HepG2 (cell line): Measurements from ENCODE around the gene STX4. TPM values are rescaled to one million over a fixed set of nuclear protein-coding genes. Genes with fewer than 3 reads are reported as not detected.

Source experiments
- ARNT ChIP-seq: fragments of 450-650 bp; IDR thresholded peaks from 2 replicates; pipeline ENCODE4 v1.6.1; 2017
- ESRRA ChIP-seq: sonication (generic); formaldehyde crosslinking; IDR thresholded peaks from 2 replicates; pipeline ENCODE4 v1.5.1; 2020; ENCODE audit warnings: mild to moderate bottlenecking, low read depth, missing genetic modification reagents
- HBP1 ChIP-seq: IDR thresholded peaks from 2 replicates; pipeline ENCODE4 v1.6.1; 2016; ENCODE audit warnings: low read depth, control low read depth
- HDAC1 ChIP-seq: sonication (generic); formaldehyde crosslinking; IDR thresholded peaks from 2 replicates; pipeline ENCODE4 v1.5.1; 2020; ENCODE audit warnings: mild to moderate bottlenecking, missing genetic modification reagents
- MED8 ChIP-seq: sonication (generic); formaldehyde crosslinking; IDR thresholded peaks from 2 replicates; pipeline ENCODE4 v1.8.1; 2023; ENCODE audit warnings: mild to moderate bottlenecking, missing genetic modification reagents; ENCODE audit not compliant: insufficient replicate concordance
- MXD3 ChIP-seq: IDR thresholded peaks from 2 replicates; pipeline ENCODE4 v1.6.1; 2016; ENCODE audit warnings: mild to moderate bottlenecking, missing biosample characterization, missing genetic modification reagents
- NR3C1 ChIP-seq: sonication (generic); formaldehyde crosslinking; IDR thresholded peaks from 2 replicates; pipeline ENCODE4 v1.4.0; 2020; ENCODE audit warnings: missing genetic modification reagents
- PHF20 ChIP-seq: sonication (generic); formaldehyde crosslinking; IDR thresholded peaks from 2 replicates; pipeline ENCODE4 v1.5.0; 2020; ENCODE audit warnings: mild to moderate bottlenecking, missing genetic modification reagents
- PRDM15 ChIP-seq: sonication (generic); formaldehyde crosslinking; IDR thresholded peaks from 2 replicates; pipeline ENCODE4 v1.4.0; 2020; ENCODE audit warnings: missing genetic modification reagents
- SATB2 ChIP-seq: sonication (generic); formaldehyde crosslinking; IDR thresholded peaks from 2 replicates; pipeline ENCODE4 v1.5.0; 2020; ENCODE audit warnings: missing genetic modification reagents
- SUZ12 ChIP-seq: fragments of 150-350 bp; IDR thresholded peaks from 2 replicates; pipeline ENCODE4 v1.6.1; 2014; ENCODE audit warnings: low read depth, low read length
- ZNF101 ChIP-seq: sonication (generic); formaldehyde crosslinking; IDR thresholded peaks from 2 replicates; pipeline ENCODE4 v1.4.0; 2020; ENCODE audit warnings: mild to moderate bottlenecking, low read depth, missing genetic modification reagents, borderline replicate concordance
- ZNF207 ChIP-seq: fragments of 450-650 bp; IDR thresholded peaks from 2 replicates; pipeline ENCODE4 v1.6.1; 2016; ENCODE audit warnings: antibody characterized with exemption, borderline replicate concordance
- ZNF552 ChIP-seq: sonication (generic); formaldehyde crosslinking; IDR thresholded peaks from 2 replicates; pipeline ENCODE4 v1.9.0; 2022; ENCODE audit warnings: missing genetic modification reagents, mild to moderate bottlenecking, borderline replicate concordance
- ZNF598 ChIP-seq: sonication (generic); formaldehyde crosslinking; IDR thresholded peaks from 2 replicates; pipeline ENCODE4 v1.5.1; 2020; ENCODE audit warnings: mild to moderate bottlenecking, missing genetic modification reagents, borderline replicate concordance
- ZNF747 ChIP-seq: sonication (generic); formaldehyde crosslinking; IDR thresholded peaks from 2 replicates; pipeline ENCODE4 v1.8.1; 2023; ENCODE audit warnings: missing genetic modification reagents, mild to moderate bottlenecking, borderline replicate concordance
- ZNF782 ChIP-seq: sonication (generic); formaldehyde crosslinking; IDR thresholded peaks from 2 replicates; pipeline ENCODE4 v1.4.0; 2020; ENCODE audit warnings: missing genetic modification reagents, mild to moderate bottlenecking, borderline replicate concordance
- polyA plus RNA-seq, 8 experiments: library from polyadenylated mRNA; depleted of rRNA in 3 of 8; stranded (reverse) in 7 of 8; unstranded in 1 of 8; fragments of >200 nt; fragmentation: Illumina TruSeq in 4 of 8; extraction: Trizol in 4 of 8; gene quantifications; 2 replicates each; pipeline versions ENCODE4 v1.2.1 to v1.2.3, GENCODE V29; 2011 to 2016; ENCODE audit warnings: low read depth in 4 of 8, missing spikeins in 1 of 8, mixed read lengths in 1 of 8; ENCODE audit not compliant: insufficient read depth in 1 of 8
- total RNA-seq, 5 experiments: library from RNA; depleted of rRNA; stranded (reverse); fragments of >200 nt; fragmentation: Illumina TruSeq; extraction: Trizol; gene quantifications; 2 replicates each; pipeline ENCODE4 v1.2.3, GENCODE V29; 2016; ENCODE audit warnings: low read depth in 1 of 5
- TF ChIP-seq, protein P1 (sequence below): sonication (generic); formaldehyde crosslinking; IDR thresholded peaks from 2 replicates; pipeline ENCODE4 v1.5.0; 2020; ENCODE audit warnings: mild to moderate bottlenecking, missing genetic modification reagents, borderline replicate concordance
- TF ChIP-seq, protein P2 (sequence below): sonication (generic); formaldehyde crosslinking; IDR thresholded peaks from 2 replicates; pipeline ENCODE4 v1.5.0; 2020; ENCODE audit warnings: missing genetic modification reagents, mild to moderate bottlenecking, borderline replicate concordance

STX4 gene
- total and polyA plus RNA-seq, 2 of the 13 experiments (the other 11 are each of a cell fraction or from before 2014, with no cell fraction given) = 29.2 to 34.6 TPM

DNA sequence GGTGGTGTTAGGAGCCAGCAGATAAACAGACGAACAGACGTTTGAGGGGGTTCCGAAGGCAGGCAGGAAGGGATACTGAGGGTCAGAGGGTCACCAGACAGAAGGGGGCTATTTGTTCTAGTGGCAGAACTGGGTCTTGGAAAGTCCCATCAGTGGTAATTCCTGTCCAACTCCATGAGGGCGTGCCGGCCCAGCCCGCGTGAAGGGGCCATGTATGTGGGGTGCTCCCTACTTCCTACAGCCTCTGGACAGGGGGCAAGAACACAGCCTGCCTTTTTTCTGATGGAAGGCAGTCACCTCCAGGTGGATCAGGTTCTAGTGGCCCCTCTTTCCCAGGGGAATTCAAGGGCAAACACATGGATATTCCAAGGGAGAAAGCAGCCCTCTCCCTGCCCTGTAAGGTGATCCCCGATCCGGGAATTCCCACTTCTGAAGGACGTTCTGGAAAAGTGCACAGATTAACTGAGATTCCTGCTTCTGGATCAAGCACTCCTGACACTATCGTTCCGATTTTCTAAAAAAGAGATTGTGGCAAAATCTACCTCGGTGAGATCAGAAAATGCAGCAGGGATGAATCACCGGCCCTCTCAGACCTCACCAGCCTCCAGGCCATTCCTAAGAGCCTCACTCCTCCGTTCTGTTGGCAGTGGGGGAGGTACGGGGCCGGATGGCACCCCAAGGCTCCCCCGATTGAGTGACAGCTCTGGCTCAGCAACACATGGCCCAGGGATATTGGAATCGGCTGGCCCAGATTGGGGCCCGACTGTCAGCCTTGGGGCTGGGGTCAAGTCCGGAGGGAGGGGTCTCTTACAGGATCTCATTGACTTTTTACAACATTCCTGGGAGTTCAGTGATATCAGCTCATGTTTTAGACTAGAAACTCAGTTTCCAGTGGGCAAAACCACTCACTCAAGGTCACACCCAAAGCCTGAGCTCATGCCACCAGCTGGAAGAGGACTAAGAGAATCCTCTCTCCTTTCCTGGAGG, 35.3 kb upstream of the STX4 start (continued):
- TF ChIP-seq, protein P1, sequence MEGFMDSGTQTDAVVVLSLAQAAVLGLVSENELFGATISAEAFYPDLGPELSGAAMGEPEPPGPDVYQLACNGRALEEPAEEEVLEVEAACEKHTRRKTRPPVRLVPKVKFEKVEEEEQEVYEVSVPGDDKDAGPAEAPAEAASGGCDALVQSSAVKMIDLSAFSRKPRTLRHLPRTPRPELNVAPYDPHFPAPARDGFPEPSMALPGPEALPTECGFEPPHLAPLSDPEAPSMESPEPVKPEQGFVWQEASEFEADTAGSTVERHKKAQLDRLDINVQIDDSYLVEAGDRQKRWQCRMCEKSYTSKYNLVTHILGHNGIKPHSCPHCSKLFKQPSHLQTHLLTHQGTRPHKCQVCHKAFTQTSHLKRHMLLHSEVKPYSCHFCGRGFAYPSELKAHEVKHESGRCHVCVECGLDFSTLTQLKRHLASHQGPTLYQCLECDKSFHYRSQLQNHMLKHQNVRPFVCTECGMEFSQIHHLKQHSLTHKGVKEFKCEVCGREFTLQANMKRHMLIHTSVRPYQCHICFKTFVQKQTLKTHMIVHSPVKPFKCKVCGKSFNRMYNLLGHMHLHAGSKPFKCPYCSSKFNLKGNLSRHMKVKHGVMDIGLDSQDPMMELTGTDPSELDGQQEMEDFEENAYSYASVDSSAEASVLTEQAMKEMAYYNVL (CRISPR knock-in tag) = peak; percentile 36; the same call in 1 of the 2 replicates
- 0 out of 2 replicates have a peak, but pooled peaks have one; percentile 32 for TF ChIP-seq ZNF552 (CRISPR knock-in tag)
- TF ChIP-seq HDAC1 (CRISPR knock-in tag) = no peak; the same call in none of the 2 replicates
- no peak for TF ChIP-seq ESRRA (CRISPR knock-in tag)
- TF ChIP-seq SUZ12 = no peak
- TF ChIP-seq MED8 = no peak
- no peak for TF ChIP-seq ZNF101 (CRISPR knock-in tag)
- TF ChIP-seq ZNF782 (CRISPR knock-in tag) = no peak
- TF ChIP-seq NR3C1 (CRISPR knock-in tag) = no peak
- TF ChIP-seq ZNF207 = no peak
- TF ChIP-seq, protein P2, sequence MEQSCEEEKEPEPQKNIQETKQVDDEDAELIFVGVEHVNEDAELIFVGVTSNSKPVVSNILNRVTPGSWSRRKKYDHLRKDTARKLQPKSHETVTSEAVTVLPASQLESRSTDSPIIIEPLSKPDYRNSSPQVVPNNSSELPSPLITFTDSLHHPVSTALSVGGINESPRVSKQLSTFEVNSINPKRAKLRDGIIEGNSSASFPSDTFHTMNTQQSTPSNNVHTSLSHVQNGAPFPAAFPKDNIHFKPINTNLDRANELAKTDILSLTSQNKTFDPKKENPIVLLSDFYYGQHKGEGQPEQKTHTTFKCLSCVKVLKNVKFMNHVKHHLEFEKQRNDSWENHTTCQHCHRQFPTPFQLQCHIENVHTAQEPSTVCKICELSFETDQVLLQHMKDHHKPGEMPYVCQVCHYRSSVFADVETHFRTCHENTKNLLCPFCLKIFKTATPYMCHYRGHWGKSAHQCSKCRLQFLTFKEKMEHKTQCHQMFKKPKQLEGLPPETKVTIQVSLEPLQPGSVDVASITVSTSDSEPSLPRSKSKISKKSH (CRISPR knock-in tag) = no peak
- TF ChIP-seq PRDM15 (CRISPR knock-in tag) = no peak; the same call in 1 of the 2 replicates
- peak; percentile 81; the same call in 1 of the 2 replicates for TF ChIP-seq ZNF598 (CRISPR knock-in tag)
- no peak for TF ChIP-seq MXD3 (CRISPR knock-in tag)
- no peak for TF ChIP-seq ARNT
- no peak for TF ChIP-seq PHF20 (CRISPR knock-in tag)
- peak; percentile 48; the same call in 1 of the 2 replicates for TF ChIP-seq ZNF747 (CRISPR knock-in tag)
- no peak for TF ChIP-seq SATB2 (CRISPR knock-in tag)
- TF ChIP-seq HBP1 = no peak
